WTC11 (cell line): ENCODE data around the gene DLGAP3.

Source experiments
- CTCF ChIP-seq: fragments of 200-600 bp; IDR thresholded peaks from 2 replicates; pipeline ENCODE4 v1.8.0; 2022; ENCODE audit warnings: antibody characterized with exemption
- SOX15 ChIP-seq: fragments of 250-450 bp; sonication (Bioruptor Pico); IDR thresholded peaks from 2 replicates; pipeline ENCODE4 v1.9.0; 2021; ENCODE audit warnings: mild to moderate bottlenecking
- SP1 ChIP-seq: sonication (generic); formaldehyde crosslinking; conservative IDR thresholded peaks from 2 replicates; pipeline ENCODE4 v1.8.1; 2022; ENCODE audit warnings: missing genetic modification reagents
- TEAD1 ChIP-seq: sonication (generic); formaldehyde crosslinking; IDR thresholded peaks from 2 replicates; pipeline ENCODE4 v1.8.0; 2022; ENCODE audit warnings: mild to moderate bottlenecking, missing genetic modification reagents
- TEAD4 ChIP-seq: sonication (generic); formaldehyde crosslinking; IDR thresholded peaks from 2 replicates; pipeline ENCODE4 v1.8.0; 2022; ENCODE audit warnings: mild to moderate bottlenecking, missing genetic modification reagents
- USF1 ChIP-seq: sonication (generic); formaldehyde crosslinking; IDR thresholded peaks from 2 replicates; pipeline ENCODE4 v1.8.0; 2022; ENCODE audit warnings: mild to moderate bottlenecking, missing genetic modification reagents
- ZNF138 ChIP-seq: sonication (generic); formaldehyde crosslinking; conservative IDR thresholded peaks from 2 replicates; pipeline ENCODE4 v1.8.1; 2022; ENCODE audit warnings: mild to moderate bottlenecking, moderate library complexity, missing genetic modification reagents
- ZNF425 ChIP-seq: fragments of 250-450 bp; sonication (Bioruptor Pico); conservative IDR thresholded peaks from 2 replicates; pipeline ENCODE4 v1.9.0; 2021; ENCODE audit warnings: mild to moderate bottlenecking

- no peak for TF ChIP-seq CTCF
- no peak for TF ChIP-seq SOX15
- TF ChIP-seq SP1 = no peak
- no peak for TF ChIP-seq ZNF425 (CRISPR knock-in tag)
- no peak for TF ChIP-seq USF1
- TF ChIP-seq TEAD1 (CRISPR knock-in tag) = no peak
- no peak for TF ChIP-seq ZNF138 (CRISPR knock-in tag)
- no peak for TF ChIP-seq TEAD4 (CRISPR knock-in tag)
Observed at GRCh38 chr1:34870395-34870794, 59.1 kb downstream of the DLGAP3 start.
